ENCODE data around the gene ACTR6. TPM values are rescaled to one million over a fixed set of nuclear protein-coding genes. Genes with fewer than 3 reads are reported as not detected.
A peak's percentile ranks its signal among the peaks of the same experiment; 100 is the strongest.
"Not testable (repeated sequence)": the region's sequence is repeated elsewhere in the genome, so short reads cannot be mapped to it uniquely, and the experiment has no call there.

ACTR6 gene
- total and polyA plus RNA-seq, 7 experiments from 2014 or later: 24.1 to 46.8 (median 40.2) TPM

- not testable (repeated sequence) for H3K4me3 Mint-ChIP-seq, H3K4me1 Mint-ChIP-seq
Measured at GRCh38 chr12:100176493-100176892, 24.1 kb upstream of the ACTR6 start.

GRCh38 chr12:100179252-100179651 lies 21.4 kb upstream of the ACTR6 start:
- ChIA-PET CTCF (no interaction called here), POLR2A (no interaction called here)
- Mint-ChIP-seq H3K27me3 (no peaks in the 10 kb centered on the region), H3K9me3 (no peaks in the 10 kb centered on the region), H3K4me1 (peaks cover 0 to 10% (median 0%) of the 10 kb centered on the region in 7 donors), H3K4me3 (no peak overlapping the region), H3K27ac (no peak overlapping the region), H3K36me3 (peaks cover 0 to 28% (median 15%) of the 10 kb centered on the region in 5 donors)
- no peaks in the 10 kb centered on the region for H3K4me1 ChIP-seq (ENCODE audit: control insufficient read depth in 2 of 2, insufficient read depth in 2 of 2, low read length in 2 of 2)
- DNase-seq (no peak), ATAC-seq (no peak)
- H3K4me3 ChIP-seq (ENCODE audit: low read length): no peak overlapping the region
- H3K27me3 ChIP-seq (ENCODE audit: control insufficient read depth in 2 of 2, insufficient read depth in 2 of 2, low read length in 2 of 2): no peaks in the 10 kb centered on the region
- H3K36me3 ChIP-seq (ENCODE audit: control insufficient read depth in 2 of 3, insufficient read depth in 3 of 3, low read length in 3 of 3): peaks cover 0 to 4% (median 0%) of the 10 kb centered on the region in 3 experiments
- intact Hi-C loops (cut with micrococcal nuclease): no loop called here
- no peak overlapping the region for H3K27ac ChIP-seq (ENCODE audit: low read depth, low read length)
- H3K9me3 ChIP-seq (ENCODE audit: control insufficient read depth in 2 of 3, low read length in 3 of 3): no peaks in the 10 kb centered on the region

More at GRCh38 chr12:100176493-100176892, 24.1 kb upstream of the ACTR6 start:
- intact Hi-C loops (cut with micrococcal nuclease); H3K4me1 ChIP-seq (ENCODE audit: control insufficient read depth in 2 of 2, insufficient read depth in 2 of 2, low read length in 2 of 2); H3K36me3 ChIP-seq (ENCODE audit: control insufficient read depth in 2 of 3, insufficient read depth in 3 of 3, low read length in 3 of 3); H3K27me3 Mint-ChIP-seq; H3K27me3 ChIP-seq (ENCODE audit: control insufficient read depth in 2 of 2, insufficient read depth in 2 of 2, low read length in 2 of 2); H3K27ac Mint-ChIP-seq; POLR2A ChIA-PET; H3K27ac ChIP-seq (ENCODE audit: low read depth, low read length); H3K9me3 Mint-ChIP-seq; H3K9me3 ChIP-seq (ENCODE audit: control insufficient read depth in 2 of 3, low read length in 3 of 3); ATAC-seq; H3K4me3 ChIP-seq (ENCODE audit: low read length); DNase-seq: not testable (repeated sequence)
- CTCF ChIA-PET: interaction anchor here (0.6 kb wide), 1 partner anchor 85 kb away, joined by 3 read pairs; no protein-coding TSS in a partner anchor
- H3K36me3 Mint-ChIP-seq: peaks cover 0 to 39% (median 19%) of the 10 kb centered on the region in 5 donors

DNA sequence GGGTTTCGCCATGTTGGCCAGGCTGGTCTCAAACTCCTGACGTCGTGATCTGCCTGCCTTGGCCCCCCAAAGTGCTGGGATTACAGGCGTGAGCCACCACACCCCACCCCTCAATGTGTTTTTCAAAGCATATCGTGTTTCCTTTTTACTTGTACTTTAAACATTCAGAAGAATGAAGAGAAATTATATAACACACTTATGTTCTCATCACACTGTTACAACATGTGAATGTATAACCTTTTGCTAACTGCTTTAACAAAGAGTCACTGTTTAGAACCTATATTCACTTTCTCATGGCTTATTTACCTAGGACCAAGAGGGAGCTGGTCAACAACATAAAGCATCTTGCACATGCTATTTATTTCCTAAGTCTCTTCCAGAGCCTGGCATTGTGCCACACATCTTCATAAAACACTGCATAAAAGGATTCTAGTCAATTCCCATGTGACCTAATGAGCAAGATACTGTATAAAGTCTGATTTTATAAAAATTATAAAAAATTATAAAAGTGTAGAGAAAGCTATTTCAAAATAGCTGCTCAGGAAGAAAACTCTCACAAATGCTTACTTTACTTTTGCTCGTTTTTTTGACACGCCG lies 16.0 kb upstream of the ACTR6 start:
- H3K4me1 ChIP-seq (ENCODE audit: control insufficient read depth in 2 of 2, insufficient read depth in 2 of 2, low read length in 2 of 2): no peaks in the 10 kb centered on the region
- Mint-ChIP-seq H3K27ac (no peak overlapping the region), H3K36me3 (peaks cover 4 to 27% (median 12%) of the 10 kb centered on the region in 5 donors), H3K4me1 (peaks cover 0 to 33% (median 3%) of the 10 kb centered on the region in 7 donors), H3K9me3 (peaks cover 0 to 6% (median 0%) of the 10 kb centered on the region in 11 donors), H3K27me3 (no peaks in the 10 kb centered on the region), H3K4me3 (no peak overlapping the region)
- no peak overlapping the region for H3K27ac ChIP-seq (ENCODE audit: low read depth, low read length)
- DNase-seq (no peak), ATAC-seq (no peak)
- intact Hi-C loops (cut with micrococcal nuclease): loop anchor here in 1 of 2 donors (1.0 kb wide), 1 partner anchor 15 kb away; no protein-coding TSS in a partner anchor
- H3K27me3 ChIP-seq (ENCODE audit: control insufficient read depth in 2 of 2, insufficient read depth in 2 of 2, low read length in 2 of 2): no peaks in the 10 kb centered on the region
- POLR2A ChIA-PET: no interaction called here
- H3K4me3 ChIP-seq (ENCODE audit: low read length): no peak overlapping the region
- CTCF ChIA-PET: no interaction called here
- H3K9me3 ChIP-seq (ENCODE audit: control insufficient read depth in 2 of 3, low read length in 3 of 3): no peaks in the 10 kb centered on the region
- peaks cover 0 to 8% (median 0%) of the 10 kb centered on the region in 3 experiments for H3K36me3 ChIP-seq (ENCODE audit: control insufficient read depth in 2 of 3, insufficient read depth in 3 of 3, low read length in 3 of 3)

- Mint-ChIP-seq H3K9me3 (peaks cover 0 to 6% (median 0%) of the 10 kb centered on the region in 11 donors), H3K27me3 (no peaks in the 10 kb centered on the region), H3K4me3 (no peak overlapping the region), H3K36me3 (peaks cover 8 to 30% (median 12%) of the 10 kb centered on the region in 5 donors), H3K4me1 (peaks cover 0 to 31% (median 3%) of the 10 kb centered on the region in 7 donors), H3K27ac (peak overlapping the region in 1 of 9 donors; percentile 36)
- no peak overlapping the region for H3K4me3 ChIP-seq (ENCODE audit: low read length)
- intact Hi-C loops (cut with micrococcal nuclease): loop anchor here in 1 of 2 donors (1.0 kb wide), 1 partner anchor 14 kb away; no protein-coding TSS in a partner anchor
- peak; percentile 36 for ATAC-seq
- no peaks in the 10 kb centered on the region for H3K27me3 ChIP-seq (ENCODE audit: control insufficient read depth in 2 of 2, insufficient read depth in 2 of 2, low read length in 2 of 2)
- H3K27ac ChIP-seq (ENCODE audit: low read depth, low read length): no peak overlapping the region
- H3K9me3 ChIP-seq (ENCODE audit: control insufficient read depth in 2 of 3, low read length in 3 of 3): no peaks in the 10 kb centered on the region
- ChIA-PET CTCF (no interaction called here), POLR2A (interaction anchor here (1.9 kb wide), 1 partner anchor 16 kb away, joined by 6 read pairs; the partner anchor contains the start of gene ACTR6)
- peaks cover 0 to 12% (median 0%) of the 10 kb centered on the region in 3 experiments for H3K36me3 ChIP-seq (ENCODE audit: control insufficient read depth in 2 of 3, insufficient read depth in 3 of 3, low read length in 3 of 3)
- no peaks in the 10 kb centered on the region for H3K4me1 ChIP-seq (ENCODE audit: control insufficient read depth in 2 of 2, insufficient read depth in 2 of 2, low read length in 2 of 2)
- DNase-seq: peak in 1 of 9 donors; percentile 32
Measured at GRCh38 chr12:100185361-100185894, 15.2 kb upstream of the ACTR6 start.

DNA sequence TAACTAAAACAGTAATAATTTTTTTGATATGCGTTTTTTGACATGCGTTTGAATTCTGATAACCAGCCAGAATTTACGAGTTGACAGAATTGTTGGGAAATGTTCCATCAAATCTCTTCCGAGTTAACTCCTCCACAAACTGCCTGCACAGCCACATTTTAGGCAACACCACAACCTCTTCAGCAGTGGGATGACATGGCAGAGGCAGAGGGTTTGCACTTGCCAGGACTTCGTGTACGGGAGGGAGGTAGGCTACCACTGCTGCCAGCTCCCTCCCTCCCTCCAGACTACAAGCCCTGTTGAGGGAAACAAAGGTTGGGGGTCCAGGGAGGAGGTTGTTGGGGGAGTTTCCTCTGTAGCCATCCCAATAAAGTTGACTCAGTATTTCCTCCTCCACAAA lies 14.5 kb upstream of the ACTR6 start:
- H3K4me3 Mint-ChIP-seq: no peak overlapping the region
- POLR2A ChIA-PET: interaction anchor here (1.9 kb wide), 1 partner anchor 15 kb away, joined by 6 read pairs; the partner anchor contains the start of gene ACTR6
- H3K4me1 Mint-ChIP-seq: peaks cover 0 to 29% (median 3%) of the 10 kb centered on the region in 7 donors
- H3K4me3 ChIP-seq (ENCODE audit: low read length): no peak overlapping the region
- no peaks in the 10 kb centered on the region for H3K27me3 ChIP-seq (ENCODE audit: control insufficient read depth in 2 of 2, insufficient read depth in 2 of 2, low read length in 2 of 2)
- ATAC-seq (no peak), DNase-seq (no peak)
- H3K9me3 Mint-ChIP-seq: peaks cover 0 to 6% (median 0%) of the 10 kb centered on the region in 11 donors
- H3K36me3 ChIP-seq (ENCODE audit: control insufficient read depth in 2 of 3, insufficient read depth in 3 of 3, low read length in 3 of 3): peaks cover 0 to 12% (median 0%) of the 10 kb centered on the region in 3 experiments
- H3K27ac Mint-ChIP-seq: no peak overlapping the region
- no peak overlapping the region for H3K27ac ChIP-seq (ENCODE audit: low read depth, low read length)
- CTCF ChIA-PET: no interaction called here
- peaks cover 6 to 31% (median 12%) of the 10 kb centered on the region in 5 donors for H3K36me3 Mint-ChIP-seq
- H3K27me3 Mint-ChIP-seq: no peaks in the 10 kb centered on the region
- H3K4me1 ChIP-seq (ENCODE audit: control insufficient read depth in 2 of 2, insufficient read depth in 2 of 2, low read length in 2 of 2): no peaks in the 10 kb centered on the region
- intact Hi-C loops (cut with micrococcal nuclease): no loop called here
- H3K9me3 ChIP-seq (ENCODE audit: control insufficient read depth in 2 of 3, low read length in 3 of 3): no peaks in the 10 kb centered on the region

- Mint-ChIP-seq H3K4me1 (peaks cover 0 to 30% (median 1%) of the 10 kb centered on the region in 7 donors), H3K4me3 (no peak overlapping the region), H3K27me3 (no peaks in the 10 kb centered on the region), H3K9me3 (peaks cover 0 to 6% (median 0%) of the 10 kb centered on the region in 11 donors), H3K36me3 (peaks cover 6 to 37% (median 12%) of the 10 kb centered on the region in 5 donors), H3K27ac (no peak overlapping the region)
- H3K27ac ChIP-seq (ENCODE audit: low read depth, low read length): no peak overlapping the region
- no peaks in the 10 kb centered on the region for H3K4me1 ChIP-seq (ENCODE audit: control insufficient read depth in 2 of 2, insufficient read depth in 2 of 2, low read length in 2 of 2)
- no peaks in the 10 kb centered on the region for H3K9me3 ChIP-seq (ENCODE audit: control insufficient read depth in 2 of 3, low read length in 3 of 3)
- DNase-seq (no peak), ATAC-seq (no peak)
- POLR2A ChIA-PET: interaction anchor here (0.7 to 1.9 kb wide), 2 partner anchors 14 kb away, joined by 5 to 6 read pairs; partner anchors contain the start of gene ACTR6
- intact Hi-C loops (cut with micrococcal nuclease): no loop called here
- peaks cover 0 to 12% (median 0%) of the 10 kb centered on the region in 3 experiments for H3K36me3 ChIP-seq (ENCODE audit: control insufficient read depth in 2 of 3, insufficient read depth in 3 of 3, low read length in 3 of 3)
- no peak overlapping the region for H3K4me3 ChIP-seq (ENCODE audit: low read length)
- CTCF ChIA-PET: no interaction called here
- H3K27me3 ChIP-seq (ENCODE audit: control insufficient read depth in 2 of 2, insufficient read depth in 2 of 2, low read length in 2 of 2): no peaks in the 10 kb centered on the region
Measured at GRCh38 chr12:100187068-100187467, 13.5 kb upstream of the ACTR6 start.

Data from naive thymus-derived CD4-positive, alpha-beta T cell (primary cell).